H1 (cell line): ENCODE measurements around the gene TMEM9B. TPM values are rescaled to one million over a fixed set of nuclear protein-coding genes. Genes with fewer than 3 reads are reported as not detected.

ENCODE experiments used
- CTCF ChIA-PET: fragments of 300-600 bp; sonication (Branson Sonifier 250); formaldehyde crosslinking; loops from one replicate; lab custom pipeline; 2021; ENCODE audit not compliant: partially characterized antibody; lab: Charles Lee
- POLR2A ChIA-PET: fragments of 300-600 bp; sonication (Branson Sonifier 250); formaldehyde crosslinking; loops from one replicate; lab custom pipeline; 2021; ENCODE audit warnings: inconsistent platforms; ENCODE audit not compliant: partially characterized antibody; lab: Charles Lee
- DNase-seq, 2 experiments: peaks; one replicate each; pipeline versions ENCODE4 v3.0.0 to v3.0.0-alpha.2; 2010 to 2022; ENCODE audit warnings: low spot score in 2 of 2, low read depth in 1 of 2, mixed read lengths in 1 of 2
- FAIRE-seq: peaks from 2 replicates; lab custom pipeline; 2011; peaks lifted over from hg19 to GRCh38; lab: Jason Lieb, UNC
- H2AFZ ChIP-seq: 2 replicates; pipeline ENCODE4 v1.8.1; 2012; ENCODE audit warnings: low read length, inconsistent platforms
- H2AK5ac ChIP-seq: 2 replicates; pipeline ENCODE4 v1.6.1; 2013; ENCODE audit warnings: low read depth, low read length
- H2BK120ac ChIP-seq: replicated peaks from 2 replicates; pipeline ENCODE3; 2013; ENCODE audit warnings: low read depth, low read length, inconsistent platforms
- H2BK12ac ChIP-seq: 2 replicates; pipeline ENCODE4 v1.6.1; 2013; ENCODE audit warnings: low read depth, low read length
- H2BK15ac ChIP-seq: 2 replicates; pipeline ENCODE4 v1.6.1; 2013; ENCODE audit warnings: low read length
- H2BK20ac ChIP-seq: 2 replicates; pipeline ENCODE4 v1.6.1; 2013; ENCODE audit warnings: low read length
- H2BK5ac ChIP-seq: 2 replicates; pipeline ENCODE4 v1.6.1; 2013; ENCODE audit warnings: low read depth, low read length
- H3K14ac ChIP-seq: 2 replicates; pipeline ENCODE4 v1.6.1; 2013; ENCODE audit warnings: inconsistent platforms; ENCODE audit not compliant: insufficient read length
- H3K18ac ChIP-seq: 2 replicates; pipeline ENCODE4 v1.6.1; 2013; ENCODE audit warnings: low read length; ENCODE audit errors: extremely low read depth
- H3K23ac ChIP-seq: 2 replicates; pipeline ENCODE4 v1.6.1; 2013; ENCODE audit warnings: inconsistent platforms; ENCODE audit not compliant: insufficient read length
- H3K23me2 ChIP-seq: 2 replicates; pipeline ENCODE4 v1.6.1; 2013; ENCODE audit warnings: low read depth, low read length
- H3K27ac ChIP-seq: 2 replicates; pipeline ENCODE4 v1.6.1; 2011; ENCODE audit warnings: low read depth, low read length, inconsistent platforms
- H3K27me3 ChIP-seq, 4 experiments: replicated peaks in 1 of 4; 1 replicate in 1 of 4; 2 replicates in 3 of 4; pipeline versions ENCODE4 v1.6.1 to v1.8.1; 2011 to 2013; ENCODE audit warnings: low read length in 3 of 4, mild to moderate bottlenecking in 3 of 4, inconsistent platforms in 2 of 4, mixed read lengths in 2 of 4, moderate library complexity in 1 of 4; ENCODE audit not compliant: control insufficient read depth in 3 of 4, insufficient read depth in 3 of 4; ENCODE audit errors: extremely low read depth in 1 of 4
- H3K36me3 ChIP-seq, 4 experiments: 2 replicates each; pipeline versions ENCODE4 v1.6.1 to v1.8.1; 2011 to 2013; ENCODE audit warnings: mild to moderate bottlenecking in 4 of 4, low read length in 3 of 4, moderate library complexity in 2 of 4, control low read depth in 1 of 4, inconsistent platforms in 1 of 4; ENCODE audit not compliant: insufficient read depth in 4 of 4, control insufficient read depth in 2 of 4
- H3K4ac ChIP-seq: replicated peaks from 2 replicates; pipeline ENCODE3; 2013; ENCODE audit warnings: low read length, low read depth, mixed read lengths, inconsistent platforms; ENCODE audit not compliant: insufficient read length
- H3K4me1 ChIP-seq, 4 experiments: replicated peaks in 1 of 4; 1 replicate in 1 of 4; 2 replicates in 3 of 4; pipeline versions ENCODE4 v1.6.1 to v1.8.1; 2011 to 2013; ENCODE audit warnings: low read length in 3 of 4, inconsistent platforms in 2 of 4, mixed read lengths in 1 of 4; ENCODE audit not compliant: insufficient read depth in 4 of 4, control insufficient read depth in 3 of 4
- H3K4me2 ChIP-seq, 2 experiments: 2 replicates each; pipeline versions ENCODE4 v1.6.1 to v1.8.1; 2011 to 2013; ENCODE audit warnings: low read depth in 2 of 2, low read length in 2 of 2, control low read depth in 1 of 2, inconsistent platforms in 1 of 2, mild to moderate bottlenecking in 1 of 2; ENCODE audit not compliant: insufficient read depth in 1 of 2
- H3K4me3 ChIP-seq, 4 experiments: fragments of 200-600, 300-600 bp in 1 of 4; sonication (generic), shearing (Covaris generic), sonication (Bioruptor Twin) in 1 of 4; 2 replicates each; pipeline versions ENCODE4 v1.5.1 to v1.8.1; 2011 to 2016; ENCODE audit warnings: low read length in 4 of 4, low read depth in 3 of 4, control low read depth in 2 of 4, inconsistent platforms in 2 of 4, mild to moderate bottlenecking in 2 of 4, mixed read lengths in 1 of 4, moderate library complexity in 1 of 4; ENCODE audit not compliant: insufficient read depth in 2 of 4; ENCODE audit errors: extremely low read depth in 1 of 4
- H3K56ac ChIP-seq: replicated peaks from 2 replicates; pipeline ENCODE3; 2013; ENCODE audit warnings: low read depth, mild to moderate bottlenecking, mixed read lengths, low read length, inconsistent platforms; ENCODE audit not compliant: insufficient read length
- H3K79me1 ChIP-seq: 2 replicates; pipeline ENCODE4 v1.6.1; 2013; ENCODE audit warnings: low read depth, low read length, control low read depth
- H3K79me2 ChIP-seq, 2 experiments: 2 replicates each; pipeline versions ENCODE4 v1.6.1 to v1.8.1; 2012 to 2013; ENCODE audit warnings: low read length in 2 of 2, mild to moderate bottlenecking in 2 of 2, inconsistent platforms in 1 of 2; ENCODE audit not compliant: insufficient read depth in 2 of 2, control insufficient read depth in 1 of 2
- H3K9ac ChIP-seq, 4 experiments: replicated peaks in 1 of 4; 1 replicate in 1 of 4; 2 replicates in 3 of 4; pipeline versions ENCODE4 v1.6.1 to v1.8.1; 2011 to 2013; ENCODE audit warnings: low read depth in 3 of 4, low read length in 3 of 4, control low read depth in 2 of 4, mild to moderate bottlenecking in 2 of 4, moderate library complexity in 2 of 4, inconsistent platforms in 1 of 4; ENCODE audit errors: extremely low read depth in 1 of 4
- H3K9me3 ChIP-seq, 2 experiments: 2 replicates each; pipeline versions ENCODE4 v1.6.1 to v1.8.1; 2012 to 2013; ENCODE audit warnings: mild to moderate bottlenecking in 2 of 2, moderate library complexity in 2 of 2, control low read depth in 1 of 2, inconsistent platforms in 1 of 2, low read depth in 1 of 2, low read length in 1 of 2, mixed read lengths in 1 of 2; ENCODE audit not compliant: insufficient read depth in 2 of 2
- H4K20me1 ChIP-seq, 2 experiments: replicated peaks in 1 of 2; 2 replicates each; pipeline versions ENCODE3 to v1.8.1; 2011 to 2013; ENCODE audit warnings: inconsistent platforms in 2 of 2, low read length in 2 of 2, mild to moderate bottlenecking in 1 of 2; ENCODE audit not compliant: insufficient read depth in 2 of 2, control insufficient read depth in 1 of 2
- H4K5ac ChIP-seq: 2 replicates; pipeline ENCODE4 v1.6.1; 2013; ENCODE audit warnings: low read length, low read depth, mixed read lengths, inconsistent platforms; ENCODE audit not compliant: insufficient read length
- H4K8ac ChIP-seq: 2 replicates; pipeline ENCODE4 v1.8.0; 2013; ENCODE audit warnings: mild to moderate bottlenecking, moderate library complexity, low read length, inconsistent platforms; ENCODE audit not compliant: insufficient read depth; ENCODE audit errors: extremely low read depth
- H4K91ac ChIP-seq: replicated peaks from 2 replicates; pipeline ENCODE3; 2013; ENCODE audit warnings: low read length, mixed read lengths, inconsistent platforms; ENCODE audit not compliant: insufficient read length
- CEBPB ChIP-seq: IDR thresholded peaks from 2 replicates; pipeline ENCODE4 v1.6.1; 2012; ENCODE audit warnings: low read depth, low read length
- CHD2 ChIP-seq: IDR thresholded peaks from 2 replicates; pipeline ENCODE4 v1.6.1; 2012; ENCODE audit warnings: low read length, improper control_type of control experiment
- NANOG ChIP-seq: IDR thresholded peaks from 2 replicates; pipeline ENCODE4 v1.6.1; 2011; ENCODE audit warnings: low read length, low read depth, mild to moderate bottlenecking, inconsistent platforms; ENCODE audit not compliant: insufficient read depth, poor library complexity, severe bottlenecking
- NRF1 ChIP-seq: IDR thresholded peaks from 2 replicates; pipeline ENCODE4 v1.6.1; 2011; ENCODE audit warnings: mild to moderate bottlenecking, low read depth, low read length, improper control_type of control experiment
- RXRA ChIP-seq: IDR thresholded peaks from 2 replicates; pipeline ENCODE4 v1.6.1; 2011; ENCODE audit warnings: low read depth, mild to moderate bottlenecking, low read length, moderate library complexity; ENCODE audit not compliant: insufficient read depth
- SIRT6 ChIP-seq: IDR thresholded peaks from one replicate; pipeline ENCODE4 v1.7.1; 2012; ENCODE audit warnings: low read length, inconsistent platforms
- SIX5 ChIP-seq: IDR thresholded peaks from 2 replicates; pipeline ENCODE4 v1.6.1; 2011; ENCODE audit warnings: mild to moderate bottlenecking, low read depth, low read length
- TAF7 ChIP-seq: optimal IDR thresholded peaks from 2 replicates; pipeline ENCODE3; 2011; ENCODE audit warnings: low read depth, mild to moderate bottlenecking, inconsistent platforms, low read length, moderate library complexity, borderline replicate concordance
- TEAD4 ChIP-seq: IDR thresholded peaks from 2 replicates; pipeline ENCODE4 v1.6.1; 2012; ENCODE audit warnings: low read depth, low read length, inconsistent platforms, mixed read lengths
- WGBS, 2 experiments: shearing (Covaris generic) in 1 of 2; methylation state at CpG; one replicate each; pipeline versions ENCODE4 v1.1.6 to v1.1.7; 2013 to 2015; ENCODE audit warnings: low lambda C conversion rate in 2 of 2, mixed read lengths in 2 of 2, inconsistent platforms in 1 of 2, low coverage in 1 of 2, missing lambda C conversion rate in 1 of 2; ENCODE audit not compliant: insufficient replicate concordance in 2 of 2, insufficient coverage in 1 of 2, insufficient read length in 1 of 2; ENCODE audit errors: extremely low coverage in 1 of 2, missing lambda C conversion rate in 1 of 2; 5-methylcytosine and 5-hydroxymethylcytosine counted together
- polyA plus RNA-seq, 7 experiments: library from polyadenylated mRNA; depleted of rRNA in 3 of 7; stranded (reverse) in 5 of 7; unstranded in 2 of 7; fragments of >200 nt in 5 of 7; fragments of 200-250 nt in 2 of 7; gene quantifications; 1 replicate in 5 of 7; 2 replicates in 1 of 7; 4 replicates in 1 of 7; pipeline versions ENCODE4 v1.2.1 to v1.2.3, GENCODE V29; 2011 to 2013; ENCODE audit warnings: missing spikeins in 2 of 7, mixed read lengths in 2 of 7
- total RNA-seq: library from RNA; stranded (reverse); fragmentation: NEBNext Ultra II Directional; extraction: Animal tissue kit (Norgen Biotek cat#: 25700); gene quantifications from 2 replicates; pipeline ENCODE4 v1.2.1, GENCODE V29; 2021
- TF ChIP-seq, protein P1 (sequence below), 3 experiments: IDR thresholded peaks; 1 replicate in 2 of 3; 2 replicates in 1 of 3; pipeline versions ENCODE4 v1.5.1 to v1.6.1; 2011; ENCODE audit warnings: low read length in 3 of 3, mild to moderate bottlenecking in 3 of 3, inconsistent platforms in 2 of 3, low read depth in 1 of 3, moderate library complexity in 1 of 3; ENCODE audit not compliant: insufficient read depth in 1 of 3; ENCODE audit errors: control extremely low read depth in 1 of 3
- TF ChIP-seq, protein P2 (sequence below): IDR thresholded peaks from 2 replicates; pipeline ENCODE4 v1.6.1; 2012; ENCODE audit warnings: inconsistent platforms

TMEM9B gene
- total and polyA plus RNA-seq, 2 of the 8 experiments (the other 6 are each of a cell fraction or from before 2014, with no cell fraction given) = 8.3 to 9.4 TPM

- no peak overlapping the region for H3K4ac ChIP-seq
- DNase-seq (no peak), FAIRE-seq (no peak)
- H4K5ac ChIP-seq = no peak overlapping the region
- no peak overlapping the region for H2BK15ac ChIP-seq
- H2BK12ac ChIP-seq = no peak overlapping the region
- H4K91ac ChIP-seq = no peak overlapping the region
- H3K79me1 ChIP-seq = no peaks in the 10 kb centered on the region
- no peaks in the 10 kb centered on the region for H3K9me3 ChIP-seq
- H3K36me3 ChIP-seq = no peaks in the 10 kb centered on the region
- H3K79me2 ChIP-seq = no peaks in the 10 kb centered on the region
- no peak overlapping the region for H3K4me3 ChIP-seq
- H3K14ac ChIP-seq = no peak overlapping the region
- ChIA-PET POLR2A (no interaction called here), CTCF (interaction anchor here (0.5 to 7.6 kb wide), 11 partner anchors 7 to 483 kb away, joined by 3 to 90 read pairs (median 4); no protein-coding TSS in a partner anchor)
- H2AFZ ChIP-seq = no peak overlapping the region
- H3K27me3 ChIP-seq = no peaks in the 10 kb centered on the region
- 92% methylated on average over 4 of the region's 4 CpGs; no CpG with 5 or more reads in 1 of the 2 experiments for WGBS, 2 experiments
- H3K56ac ChIP-seq = no peak overlapping the region
- H4K8ac ChIP-seq = no peak overlapping the region
- H3K4me2 ChIP-seq = no peak overlapping the region
- H3K27ac ChIP-seq = no peak overlapping the region
- no peak overlapping the region for H3K23ac ChIP-seq
- H2AK5ac ChIP-seq = no peak overlapping the region
- H4K20me1 ChIP-seq = no peaks in the 10 kb centered on the region
- no peaks in the 10 kb centered on the region for H3K4me1 ChIP-seq
- H3K23me2 ChIP-seq = no peaks in the 10 kb centered on the region; the same call in 1 of the 2 replicates
- H2BK5ac ChIP-seq = no peak overlapping the region
- no peak overlapping the region for H3K18ac ChIP-seq
- no peak overlapping the region for H2BK120ac ChIP-seq
- H2BK20ac ChIP-seq = no peak overlapping the region
- H3K9ac ChIP-seq = no peak overlapping the region; a peak in 1 of 7 replicates
- no peak for TF ChIP-seq SIX5
- TF ChIP-seq CHD2 = no peak
- no peak for TF ChIP-seq TEAD4
- TF ChIP-seq TAF7 = no peak
- TF ChIP-seq NANOG = no peak
- TF ChIP-seq NRF1 = no peak
- TF ChIP-seq, protein P1, sequence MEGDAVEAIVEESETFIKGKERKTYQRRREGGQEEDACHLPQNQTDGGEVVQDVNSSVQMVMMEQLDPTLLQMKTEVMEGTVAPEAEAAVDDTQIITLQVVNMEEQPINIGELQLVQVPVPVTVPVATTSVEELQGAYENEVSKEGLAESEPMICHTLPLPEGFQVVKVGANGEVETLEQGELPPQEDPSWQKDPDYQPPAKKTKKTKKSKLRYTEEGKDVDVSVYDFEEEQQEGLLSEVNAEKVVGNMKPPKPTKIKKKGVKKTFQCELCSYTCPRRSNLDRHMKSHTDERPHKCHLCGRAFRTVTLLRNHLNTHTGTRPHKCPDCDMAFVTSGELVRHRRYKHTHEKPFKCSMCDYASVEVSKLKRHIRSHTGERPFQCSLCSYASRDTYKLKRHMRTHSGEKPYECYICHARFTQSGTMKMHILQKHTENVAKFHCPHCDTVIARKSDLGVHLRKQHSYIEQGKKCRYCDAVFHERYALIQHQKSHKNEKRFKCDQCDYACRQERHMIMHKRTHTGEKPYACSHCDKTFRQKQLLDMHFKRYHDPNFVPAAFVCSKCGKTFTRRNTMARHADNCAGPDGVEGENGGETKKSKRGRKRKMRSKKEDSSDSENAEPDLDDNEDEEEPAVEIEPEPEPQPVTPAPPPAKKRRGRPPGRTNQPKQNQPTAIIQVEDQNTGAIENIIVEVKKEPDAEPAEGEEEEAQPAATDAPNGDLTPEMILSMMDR (IDR thresholded peaks at IDR 0.05; ENCODE audit: control extremely low read depth in 1 of 3, insufficient read depth in 1 of 3, low read depth in 1 of 3, low read length in 3 of 3) = no peak
- no peak for TF ChIP-seq SIRT6
- TF ChIP-seq RXRA = no peak
- TF ChIP-seq CEBPB = no peak
- TF ChIP-seq, protein P2, sequence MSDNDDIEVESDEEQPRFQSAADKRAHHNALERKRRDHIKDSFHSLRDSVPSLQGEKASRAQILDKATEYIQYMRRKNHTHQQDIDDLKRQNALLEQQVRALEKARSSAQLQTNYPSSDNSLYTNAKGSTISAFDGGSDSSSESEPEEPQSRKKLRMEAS = no peak
These were observed 49.1 kb upstream of the TMEM9B start for GRCh38 chr11:9013373-9013772.
